Mucosa of gallbladder (tissue), 1 donor: ENCODE results near the gene MON1B. TPM values are rescaled to one million over a fixed set of nuclear protein-coding genes. Genes with fewer than 3 reads are reported as not detected.
A peak's percentile ranks its signal among the peaks of the same experiment; 100 is the strongest.
"Not testable (repeated sequence)": the region's sequence is repeated elsewhere in the genome, so short reads cannot be mapped to it uniquely, and the experiment has no call there.

ENCODE experiments used
- DNase-seq: peaks from one replicate; pipeline ENCODE4 v3.0.0-alpha.2; 2020; ENCODE audit warnings: low spot score
- total RNA-seq: library from RNA; stranded (reverse); gene quantifications from one replicate; pipeline ENCODE4 v1.2.1, GENCODE V29; 2021
- donor health status: DM: no; HTN: no; CAD: no.

Gene MON1B
- total RNA-seq, 1 donor from 2014 or later = 86.3 TPM

DNA sequence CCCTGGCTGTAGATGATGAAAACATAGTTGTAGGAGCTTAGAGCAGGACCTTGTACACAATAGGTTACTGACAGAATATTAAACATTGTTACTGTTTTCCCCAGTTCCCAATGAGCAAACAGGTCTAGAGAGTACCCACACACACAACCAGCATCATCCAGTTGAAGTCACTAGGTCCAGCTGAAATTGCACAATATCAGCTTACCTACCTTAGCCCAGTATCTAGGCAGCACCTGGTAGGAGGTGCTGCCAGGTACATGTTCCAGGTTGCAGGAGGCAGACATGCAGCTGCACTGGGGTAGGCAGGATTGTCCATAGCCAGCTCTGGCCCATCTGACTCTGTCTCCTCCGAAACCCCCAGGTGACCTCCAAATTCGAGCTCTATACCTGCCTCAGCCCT, 6.8 kb downstream of the MON1B start:
- no peak for DNase-seq

DNA sequence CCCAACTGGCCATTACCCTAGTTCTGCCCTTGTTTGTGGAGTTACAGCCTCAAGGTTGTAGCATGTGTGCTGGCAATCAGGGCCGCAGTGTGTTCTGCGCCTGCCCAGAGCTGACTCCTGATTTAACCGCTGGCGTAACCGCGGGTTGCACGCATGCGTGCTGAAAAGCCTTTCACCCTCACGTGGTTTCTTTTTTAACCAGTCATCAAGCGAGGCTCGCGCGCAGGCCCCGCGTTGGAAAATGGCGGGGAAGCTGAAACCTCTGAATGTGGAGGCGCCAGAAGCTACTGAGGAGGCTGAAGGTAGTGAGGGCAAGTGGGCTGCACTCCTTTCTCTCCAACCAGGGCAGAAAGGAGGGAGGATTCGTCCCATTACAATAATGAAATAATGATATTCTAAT, 8.2 kb downstream of the MON1B start, which contains the start of gene SYCE1L:
SYCE1L (plus strand) TSS at position 198 of the 400 bp plus-strand sequence; CDS start at position 242, 44 bp downstream.
- no peak for DNase-seq

DNA sequence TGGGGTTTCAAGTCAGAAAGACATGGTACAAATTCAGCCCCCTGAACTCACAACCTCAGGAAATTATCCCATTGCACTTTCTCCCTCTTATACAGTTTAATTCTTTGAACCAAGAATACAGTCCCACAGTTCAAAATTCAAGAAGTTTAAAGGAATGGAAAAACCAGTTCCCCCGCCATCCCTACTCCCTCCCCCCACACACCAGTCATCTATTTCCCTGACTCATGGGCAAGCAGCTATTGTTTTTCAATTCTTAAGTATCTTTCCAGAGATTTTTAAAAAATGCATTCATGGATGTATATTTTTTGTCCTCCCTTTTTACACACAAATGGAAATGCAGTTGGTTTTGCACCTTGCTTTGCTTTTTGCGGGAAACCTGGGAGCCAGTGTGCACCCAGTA, 15.5 kb downstream of the MON1B start:
- no peak for DNase-seq

DNA sequence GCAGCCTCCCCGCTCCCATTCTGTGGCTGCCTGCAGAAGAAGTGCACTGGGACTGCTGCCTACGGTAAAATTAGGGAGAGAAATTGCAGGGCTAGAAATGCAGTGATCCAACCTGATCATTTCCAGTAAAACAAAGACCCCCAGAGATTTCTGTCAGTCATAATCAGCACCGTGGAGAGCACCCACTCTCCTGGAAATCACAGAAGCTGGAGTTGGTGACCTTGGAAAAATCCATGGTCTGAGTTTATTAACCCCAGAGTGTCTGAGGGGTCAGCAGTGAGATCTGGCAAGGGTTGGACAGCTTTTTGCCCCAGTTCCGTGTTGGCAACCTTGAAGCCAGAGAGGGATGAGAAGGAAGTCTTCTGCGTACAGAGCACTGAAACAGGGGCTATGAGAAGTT, 16.0 kb downstream of the MON1B start:
- no peak for DNase-seq

DNA sequence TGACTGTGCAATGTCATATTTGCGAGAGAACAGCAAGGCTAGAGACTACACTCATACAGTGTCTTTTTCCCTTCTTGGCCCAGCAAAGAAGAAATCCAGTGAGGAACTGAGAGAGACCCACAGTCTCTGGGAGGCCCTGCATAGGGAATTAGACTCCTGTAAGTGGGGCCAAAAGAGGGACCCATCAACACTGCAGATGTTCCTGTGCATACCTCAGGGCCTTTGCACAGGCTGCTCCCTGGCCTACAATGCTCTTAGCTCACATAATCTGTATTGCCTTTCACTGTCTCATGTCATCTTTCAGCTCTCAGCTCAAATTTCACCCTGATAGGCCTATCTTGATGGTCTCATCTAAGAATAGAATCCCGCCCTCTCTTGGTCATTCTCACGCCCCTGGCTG, 17.4 kb downstream of the MON1B start:
- no peak for DNase-seq

DNA sequence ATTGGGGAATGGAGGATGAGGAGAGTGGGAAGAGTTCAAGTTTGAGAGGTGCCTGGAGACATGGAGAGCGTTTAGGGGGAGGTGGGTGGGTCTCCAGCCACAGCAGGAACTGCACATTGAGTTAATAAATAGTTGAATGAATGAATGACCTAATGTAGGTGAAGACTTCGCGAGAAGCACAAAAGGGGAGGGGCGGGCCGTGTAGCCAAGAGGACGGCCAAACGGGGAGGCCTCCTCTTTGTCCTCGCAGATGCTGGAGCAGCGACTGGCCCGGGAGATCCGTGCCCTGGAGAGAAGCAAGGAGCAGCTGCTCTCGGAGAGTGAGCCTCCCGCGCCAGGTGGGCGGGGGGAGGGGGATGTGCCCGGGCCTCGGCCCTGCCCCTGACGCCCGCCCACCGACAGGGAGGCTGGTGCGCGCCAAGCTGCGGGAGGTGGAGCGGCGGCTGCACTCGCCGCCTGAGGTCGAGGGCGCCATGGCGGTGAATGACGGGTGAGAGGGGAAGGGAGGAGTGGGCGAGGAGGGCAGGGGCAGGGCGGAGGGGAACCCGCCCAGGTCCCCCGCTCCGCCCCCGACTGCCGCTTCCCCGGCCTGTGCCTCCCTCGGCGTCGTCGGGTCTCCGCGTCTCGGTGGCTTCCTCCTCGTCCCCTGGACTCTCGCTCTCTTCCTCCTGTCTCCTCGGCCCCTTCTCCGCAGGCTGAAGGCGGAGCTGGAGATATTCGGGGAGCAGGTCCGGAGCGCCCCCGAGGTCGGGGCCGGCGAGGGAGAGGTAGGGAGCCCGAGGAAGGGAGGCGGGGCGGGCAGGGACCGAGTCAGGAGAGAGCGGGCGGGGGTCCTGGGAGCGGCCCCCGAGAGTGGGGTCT, 21.1 kb downstream of the MON1B start:
- DNase-seq = no peak

DNA sequence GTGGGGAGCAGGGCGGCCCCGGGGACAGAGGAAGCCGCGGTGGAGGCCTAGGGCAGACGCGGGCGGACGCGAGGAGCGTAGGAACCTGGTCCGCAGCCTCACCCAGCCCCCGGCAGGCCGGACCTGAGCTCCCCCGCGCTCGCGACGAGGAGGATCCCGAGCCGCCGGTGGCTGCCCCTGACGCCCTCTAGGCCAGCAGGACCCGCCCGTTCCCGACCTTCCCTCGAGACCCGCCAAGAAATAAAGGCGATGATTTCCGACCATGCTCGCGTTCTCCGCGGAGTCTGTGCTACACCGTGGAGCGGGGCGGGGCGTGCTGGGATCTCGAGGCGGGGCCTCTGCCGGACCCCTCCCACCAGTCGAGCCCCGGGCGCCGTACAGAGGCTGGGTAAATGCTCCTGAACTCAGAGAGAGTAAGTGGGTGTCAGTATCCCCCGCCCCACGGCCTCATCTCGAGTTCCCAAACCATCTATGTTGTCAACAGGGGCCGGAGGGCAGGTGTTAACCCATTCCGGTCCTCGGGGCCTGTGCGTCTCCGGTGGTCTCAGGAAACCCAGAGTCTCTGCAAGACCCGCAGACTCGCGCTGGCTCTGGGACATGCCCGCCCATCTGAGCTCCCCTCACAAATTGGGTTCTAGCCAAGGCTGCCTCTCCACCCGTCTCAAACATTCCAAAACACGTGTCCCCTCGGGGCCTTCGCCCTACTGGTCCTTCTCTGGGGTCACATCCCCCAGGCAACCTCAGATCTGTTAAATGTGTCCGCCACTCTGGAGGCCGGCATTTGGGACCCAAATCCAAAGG, 22.0 kb downstream of the MON1B start:
- DNase-seq = peak; percentile 46

DNA sequence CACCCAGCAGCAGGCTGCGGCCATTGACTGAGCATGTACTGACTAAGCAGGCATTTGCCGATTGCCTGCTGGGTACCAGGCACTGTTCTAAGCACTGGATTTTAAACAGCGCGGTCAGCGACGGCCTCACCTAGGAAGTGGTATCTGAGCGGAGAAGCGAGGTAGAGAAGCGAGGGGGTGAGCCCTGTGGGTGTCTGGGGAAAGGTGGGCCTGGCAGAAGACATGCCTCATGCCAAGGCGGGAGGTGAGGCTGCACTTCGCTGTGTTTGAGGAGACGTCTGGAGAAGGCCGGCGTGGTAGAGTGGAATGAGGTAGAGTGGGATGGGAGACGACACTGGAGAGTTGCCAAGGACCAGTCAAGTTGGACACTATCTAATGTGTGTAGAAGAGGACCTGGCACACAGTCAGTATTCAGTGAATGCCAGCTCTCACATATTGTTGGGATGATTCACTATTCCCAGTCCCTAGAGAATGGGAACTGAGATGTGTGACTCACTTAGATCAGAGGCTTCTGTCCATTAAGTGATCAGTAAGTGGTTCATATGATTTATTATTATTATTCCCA, 22.6 kb downstream of the MON1B start:
- no peak for DNase-seq

DNA sequence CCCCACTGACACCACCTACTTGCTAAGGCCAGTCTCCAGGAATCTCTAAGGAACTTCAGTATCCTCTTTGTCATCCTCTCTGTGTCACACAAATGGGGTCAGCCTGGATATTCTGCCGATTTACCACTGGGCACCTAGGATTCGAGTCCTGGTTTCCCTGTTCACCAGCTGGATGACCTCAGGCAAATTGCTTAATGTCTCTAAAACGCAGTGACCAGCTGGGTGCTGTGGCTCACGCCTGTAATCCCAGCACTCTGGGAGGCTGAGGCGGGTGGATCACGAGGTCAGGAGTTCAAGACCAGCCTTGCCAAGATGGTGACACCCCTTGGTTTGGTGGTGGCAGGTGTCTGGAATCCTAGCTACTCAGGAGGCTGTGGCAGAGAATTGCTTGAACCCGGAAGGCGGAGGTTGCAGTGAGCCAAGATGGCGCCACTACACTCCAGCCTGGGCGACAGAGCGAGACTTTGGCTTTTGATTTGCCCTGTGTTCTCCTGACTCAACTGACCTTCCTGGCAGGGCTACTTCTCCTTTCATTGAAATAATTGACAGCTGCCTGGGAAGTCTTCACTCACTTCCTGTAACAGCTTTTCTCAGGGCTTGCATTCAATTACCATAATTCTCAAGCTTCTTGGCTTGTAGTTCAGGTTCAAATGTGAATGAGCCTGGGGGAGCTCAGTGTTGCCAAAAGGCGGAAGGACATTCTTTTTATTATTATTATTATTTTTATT, 23.6 kb downstream of the MON1B start:
- no peak for DNase-seq

DNA sequence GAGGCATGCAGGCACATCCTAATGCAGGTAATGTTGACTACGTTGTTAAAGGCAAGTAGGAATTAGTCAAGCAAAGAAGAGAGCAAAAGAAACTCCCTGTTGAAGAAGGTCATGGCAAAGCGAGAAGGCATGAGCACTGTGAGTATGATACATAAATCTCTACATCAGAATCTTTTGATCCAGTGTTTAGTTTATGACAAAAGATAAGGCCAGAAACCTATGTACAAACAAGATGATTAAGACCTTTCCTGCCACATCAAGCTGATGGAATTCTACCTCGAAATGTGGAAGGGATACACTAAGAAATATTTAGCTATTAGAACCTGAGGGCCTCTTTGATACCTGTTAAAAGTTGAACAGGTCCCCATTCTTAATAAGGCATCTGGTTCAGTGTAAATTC, 28.4 kb downstream of the MON1B start:
- no peak for DNase-seq

DNA sequence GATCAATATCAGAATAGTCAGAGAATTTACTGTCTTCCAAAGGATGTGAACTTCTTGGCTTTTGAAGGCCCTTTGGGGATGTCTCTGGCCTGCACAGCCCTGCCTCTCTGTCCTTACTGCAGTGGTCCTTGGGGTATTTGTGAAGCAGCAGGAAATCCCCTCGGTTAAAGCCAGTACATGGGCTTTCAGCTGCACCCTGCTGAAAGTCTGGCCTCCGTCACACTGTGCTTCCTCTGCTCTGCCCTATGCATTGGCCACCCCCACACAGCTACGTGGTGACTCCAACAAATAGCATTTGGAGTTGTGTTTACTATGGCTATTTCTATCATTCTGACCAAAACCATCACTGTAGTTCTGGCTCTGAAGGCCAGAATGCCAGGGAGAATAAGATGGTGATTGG, 29.4 kb downstream of the MON1B start:
- no peak for DNase-seq

DNA sequence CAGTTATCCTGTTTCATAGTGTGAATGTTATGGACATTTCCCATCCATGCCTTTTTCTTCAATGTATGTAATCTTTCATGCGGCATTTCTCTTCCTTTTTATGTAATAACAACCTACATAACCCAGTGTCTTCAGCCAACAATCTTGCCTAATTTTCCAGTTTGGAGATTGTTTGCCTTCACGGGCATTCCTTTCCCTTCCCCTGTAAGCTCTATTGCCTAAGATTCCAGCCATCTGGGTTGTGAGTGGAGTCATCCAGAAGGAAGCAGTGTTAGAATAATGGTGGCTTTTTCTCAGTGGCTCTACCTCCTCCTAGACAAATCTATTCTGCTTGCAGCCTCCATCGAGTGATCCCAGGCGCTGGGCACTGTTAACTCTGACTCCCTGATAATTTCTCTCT, 30.5 kb downstream of the MON1B start:
- no peak for DNase-seq

DNA sequence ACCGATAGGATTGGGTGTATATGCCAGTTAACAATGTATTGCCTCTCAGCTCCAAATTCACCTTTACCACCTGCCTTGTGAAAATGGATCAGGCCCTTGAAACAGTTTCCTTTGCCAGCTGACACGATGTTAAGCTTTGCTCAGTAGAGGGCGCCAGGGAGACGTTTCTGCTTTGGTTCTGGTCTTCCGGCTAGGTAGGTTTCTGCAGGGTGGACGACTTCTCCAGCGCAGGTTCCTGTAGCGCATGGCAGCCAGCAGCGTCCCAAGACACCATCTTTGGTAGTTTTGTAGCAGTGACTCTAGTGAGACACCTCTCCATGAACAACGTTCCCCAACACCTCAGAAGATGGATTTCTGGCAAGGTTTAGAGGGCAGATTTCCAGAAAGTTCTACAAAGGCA, 32.2 kb downstream of the MON1B start:
- DNase-seq = no peak

DNA sequence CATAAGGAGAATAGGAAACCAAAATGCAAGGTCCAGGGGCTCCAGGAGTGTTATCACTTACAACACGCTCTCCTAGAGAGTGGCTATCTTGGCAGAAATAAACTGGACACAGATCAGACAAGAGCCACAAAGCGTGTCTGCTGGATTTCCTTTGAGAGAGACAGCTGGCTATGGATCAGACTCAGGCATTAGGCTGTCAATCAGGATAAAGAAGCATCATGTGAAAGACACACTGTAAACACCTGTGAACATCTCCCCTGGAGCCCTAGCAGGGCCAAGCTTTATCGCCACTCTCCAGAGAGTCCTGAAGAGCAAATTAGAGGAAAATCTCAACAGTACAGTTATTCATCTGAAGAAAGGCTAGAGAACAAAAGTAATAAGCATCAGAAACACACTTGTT, 34.2 kb downstream of the MON1B start:
- DNase-seq = no peak

DNA sequence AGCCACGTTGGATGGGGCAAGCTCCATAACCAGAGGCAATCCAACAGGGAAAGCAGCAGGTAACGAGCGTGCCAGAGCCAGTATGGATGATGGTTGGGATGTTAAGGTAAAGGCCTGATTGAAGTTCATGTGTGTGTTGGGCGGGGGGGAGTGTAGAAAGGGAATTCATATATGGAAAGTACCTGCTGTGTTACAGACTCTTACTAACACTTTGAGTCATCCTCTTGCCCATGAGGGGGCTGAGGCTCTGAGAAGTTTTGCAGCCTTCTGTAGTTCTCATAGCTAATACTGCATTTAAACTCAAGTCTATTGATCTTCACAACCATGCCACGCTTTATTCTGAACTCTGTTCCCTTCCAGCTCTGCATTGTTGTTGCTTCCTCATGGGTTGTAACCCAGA, 36.8 kb downstream of the MON1B start:
- no peak for DNase-seq

DNA sequence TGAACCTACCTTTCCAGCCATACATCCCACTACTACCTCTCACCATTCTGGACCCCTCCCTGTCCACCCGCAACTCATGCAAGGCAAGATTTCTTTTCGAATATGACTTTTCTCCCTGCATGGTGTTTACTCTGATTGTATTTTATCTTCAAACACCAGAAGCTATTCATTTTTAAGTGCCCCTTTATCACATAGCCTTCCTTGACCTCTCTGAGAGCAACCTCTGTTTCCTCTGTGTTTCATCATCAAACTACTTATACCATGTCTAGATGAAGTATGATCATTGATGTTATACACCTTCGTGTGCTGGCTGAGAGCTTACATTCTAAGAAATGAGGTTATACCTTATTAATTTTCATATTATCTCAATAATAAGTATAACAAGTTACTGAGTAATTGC, 40.1 kb downstream of the MON1B start:
- DNase-seq = no peak

DNA sequence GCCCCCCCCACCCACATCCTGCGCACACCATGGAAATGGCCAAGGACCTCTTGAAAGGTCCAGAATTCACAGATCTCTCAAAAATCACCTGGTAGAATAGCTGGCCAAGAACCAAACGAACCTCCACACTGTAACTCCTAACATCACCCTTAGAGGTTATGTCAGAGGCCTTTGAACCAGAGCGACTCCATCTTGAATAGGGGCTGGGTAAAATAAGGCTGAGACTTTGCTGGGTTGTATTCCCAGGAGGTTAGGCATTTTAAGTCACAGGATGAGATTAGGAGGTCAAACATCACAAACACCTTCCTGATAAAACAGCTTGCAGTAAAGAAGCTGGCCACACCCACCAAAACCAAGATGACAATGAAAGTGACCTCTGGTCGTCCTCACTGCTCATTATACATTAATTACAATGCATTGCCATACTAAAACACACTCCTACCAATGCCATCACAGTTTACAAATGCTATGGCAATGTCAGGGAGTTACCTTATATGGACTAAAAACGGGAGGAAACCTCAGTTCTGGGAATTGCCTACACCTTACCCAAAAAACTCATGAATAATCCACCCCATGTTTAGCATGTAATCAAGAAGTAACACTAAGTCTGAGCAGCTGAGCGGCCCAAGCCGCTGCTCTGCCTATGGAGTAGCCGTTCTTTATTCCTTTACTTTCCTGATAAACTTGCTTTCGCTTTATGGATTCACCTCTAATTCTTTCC, 43.0 kb downstream of the MON1B start:
- no peak for DNase-seq

DNA sequence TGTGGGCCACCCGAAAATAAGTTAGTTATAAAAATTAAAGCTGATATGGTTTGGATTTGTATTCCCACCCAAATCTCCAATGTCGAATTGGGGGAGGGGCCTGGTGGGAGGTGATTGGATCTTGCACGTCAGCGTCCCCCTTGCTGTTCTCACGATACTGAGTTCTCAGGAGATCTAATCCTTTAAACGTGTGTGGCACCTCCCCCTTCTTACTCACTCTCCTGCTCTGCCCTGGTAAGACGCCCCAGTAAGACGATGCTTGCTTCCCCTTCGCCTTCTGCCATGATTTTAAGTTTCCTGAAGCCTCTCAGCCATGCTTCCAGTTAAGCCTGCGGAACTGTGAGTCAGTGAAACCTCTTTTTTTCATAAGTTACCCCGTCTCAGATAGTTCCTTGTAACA, 43.6 kb downstream of the MON1B start:
- DNase-seq = no peak

DNA sequence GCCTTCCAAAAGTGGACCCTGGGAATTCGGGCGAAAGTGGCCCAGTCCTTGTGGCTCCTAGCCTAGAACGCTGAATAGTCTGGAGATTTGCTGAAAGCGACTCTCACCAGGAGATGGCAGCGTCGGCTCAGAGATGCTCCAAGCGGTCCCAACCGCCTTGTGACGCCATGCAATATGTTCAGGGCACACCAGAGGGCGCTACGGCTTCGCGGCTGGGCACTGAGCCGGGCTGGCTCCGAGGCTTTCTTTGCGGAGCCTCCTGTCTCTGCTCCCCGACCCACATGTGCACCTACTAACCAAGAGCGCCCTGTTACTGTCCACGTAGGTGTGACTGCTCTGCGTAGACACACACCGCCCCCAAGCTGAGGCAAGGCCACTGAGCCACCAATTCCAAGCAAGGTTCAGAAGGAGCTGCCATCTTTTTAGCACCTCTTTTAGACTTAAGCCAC, 45.1 kb downstream of the MON1B start:
- DNase-seq = peak; percentile 88

DNA sequence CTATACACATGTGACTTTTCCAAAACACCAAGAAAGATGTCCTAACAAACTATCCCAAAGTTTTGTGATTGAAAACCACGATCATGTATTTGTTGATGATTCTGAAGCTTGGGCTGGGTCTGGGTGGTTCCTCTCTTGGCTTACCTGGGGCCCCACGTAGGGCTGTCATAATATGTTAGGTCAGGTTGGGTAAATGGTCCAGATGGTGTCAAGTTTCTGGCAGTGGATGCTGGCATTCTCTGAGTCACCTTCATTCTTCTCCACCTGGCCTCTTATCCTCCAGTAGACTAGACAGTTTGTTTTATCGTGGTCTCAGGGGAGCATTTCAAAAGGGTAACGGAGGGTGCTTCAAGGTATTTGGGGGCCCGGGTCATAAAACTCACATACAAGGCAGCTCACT, 47.6 kb downstream of the MON1B start:
- no peak for DNase-seq

DNA sequence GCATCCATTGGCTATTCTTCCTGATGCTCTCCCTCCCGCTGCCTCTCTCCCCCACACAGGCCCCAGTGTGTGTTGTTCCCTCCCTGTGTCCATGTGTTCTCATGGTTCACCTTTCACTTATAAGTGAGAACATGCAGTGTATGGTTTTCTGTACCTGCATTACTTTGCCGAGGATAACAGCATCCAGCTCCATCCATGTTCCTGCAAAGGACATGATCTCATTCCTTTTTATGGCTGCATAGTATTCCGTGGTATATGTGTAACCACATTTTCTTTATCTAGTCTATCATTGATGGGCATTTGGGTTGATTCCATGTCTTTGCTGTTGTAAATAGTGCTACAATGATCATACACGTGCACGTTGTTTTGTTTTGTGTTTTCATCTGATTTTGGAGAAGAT, 51.5 kb downstream of the MON1B start:
- DNase-seq = not testable (repeated sequence)
